B cell (primary cell): Measurements from ENCODE around the gene CEMIP.

ENCODE experiments used
- EZH2 ChIP-seq: IDR thresholded peaks from 2 replicates; pipeline ENCODE4 v1.6.1; 2012; ENCODE audit warnings: borderline replicate concordance, low read depth, mild to moderate bottlenecking, moderate library complexity, low read length; ENCODE audit not compliant: insufficient read depth, poor library complexity, severe bottlenecking
- TF ChIP-seq, protein P1 (sequence below): fragments of 200-600 bp; IDR thresholded peaks from one replicate; pipeline ENCODE4 v1.8.0; 2022; ENCODE audit warnings: antibody characterized with exemption, mild to moderate bottlenecking

DNA sequence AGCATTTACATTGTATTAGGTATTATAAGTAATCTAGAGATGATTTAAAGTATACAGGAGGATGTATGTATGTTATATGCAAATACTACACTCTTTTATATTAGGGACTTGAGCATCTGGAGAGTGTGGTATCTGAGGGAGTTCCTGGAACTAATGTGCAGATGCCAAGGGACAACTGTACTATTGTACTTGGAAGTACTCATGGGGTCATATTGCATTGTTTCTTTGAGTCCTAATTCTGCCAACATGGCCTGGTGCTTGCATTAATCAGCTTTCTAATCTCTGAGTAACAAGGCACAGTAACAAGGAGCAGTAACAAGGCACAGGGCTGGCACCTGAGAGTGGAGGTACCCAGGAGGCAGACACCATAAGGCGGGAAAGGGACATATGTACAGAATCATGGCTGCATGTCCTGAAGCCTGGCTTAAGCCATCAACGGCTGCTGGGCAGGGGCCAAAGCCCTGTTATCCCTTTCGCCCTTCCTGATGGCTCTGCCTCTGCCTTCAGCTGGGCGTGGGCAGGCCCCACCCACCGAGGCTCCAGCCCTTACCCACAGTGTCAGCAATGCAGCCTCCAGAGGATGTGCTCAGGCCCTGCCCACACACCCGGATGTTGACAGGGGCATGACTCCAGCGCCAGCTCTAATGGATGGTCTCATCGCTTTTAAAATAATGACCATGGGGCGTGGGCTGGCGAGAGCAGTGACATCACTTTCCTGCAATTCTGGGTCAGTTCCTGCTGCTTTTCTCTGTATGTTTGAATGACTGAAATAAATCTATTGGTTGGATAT lies 22.9 kb downstream of the CEMIP start:
- TF ChIP-seq, protein P1, sequence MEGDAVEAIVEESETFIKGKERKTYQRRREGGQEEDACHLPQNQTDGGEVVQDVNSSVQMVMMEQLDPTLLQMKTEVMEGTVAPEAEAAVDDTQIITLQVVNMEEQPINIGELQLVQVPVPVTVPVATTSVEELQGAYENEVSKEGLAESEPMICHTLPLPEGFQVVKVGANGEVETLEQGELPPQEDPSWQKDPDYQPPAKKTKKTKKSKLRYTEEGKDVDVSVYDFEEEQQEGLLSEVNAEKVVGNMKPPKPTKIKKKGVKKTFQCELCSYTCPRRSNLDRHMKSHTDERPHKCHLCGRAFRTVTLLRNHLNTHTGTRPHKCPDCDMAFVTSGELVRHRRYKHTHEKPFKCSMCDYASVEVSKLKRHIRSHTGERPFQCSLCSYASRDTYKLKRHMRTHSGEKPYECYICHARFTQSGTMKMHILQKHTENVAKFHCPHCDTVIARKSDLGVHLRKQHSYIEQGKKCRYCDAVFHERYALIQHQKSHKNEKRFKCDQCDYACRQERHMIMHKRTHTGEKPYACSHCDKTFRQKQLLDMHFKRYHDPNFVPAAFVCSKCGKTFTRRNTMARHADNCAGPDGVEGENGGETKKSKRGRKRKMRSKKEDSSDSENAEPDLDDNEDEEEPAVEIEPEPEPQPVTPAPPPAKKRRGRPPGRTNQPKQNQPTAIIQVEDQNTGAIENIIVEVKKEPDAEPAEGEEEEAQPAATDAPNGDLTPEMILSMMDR = no peak
- TF ChIP-seq EZH2 = no peak
